Upper lobe of right lung (tissue), 1 donor: ENCODE measurements around the gene CAP2. TPM values are rescaled to one million over a fixed set of nuclear protein-coding genes. Genes with fewer than 3 reads are reported as not detected.

Experiments
- ATAC-seq: fragments of 200-7000 bp; cut with Tn5 transposase; one replicate; pipeline ENCODE4 v1.9.1; 2020; ENCODE audit warnings: mild to moderate bottlenecking, moderate library complexity
- DNase-seq: peaks from one replicate; pipeline ENCODE4 v3.0.0-alpha.2; 2020
- H3K27ac ChIP-seq: fragments of 200-600 bp; one replicate; pipeline ENCODE4 v1.8.0; 2022
- H3K27me3 ChIP-seq: fragments of 200-600 bp; one replicate; pipeline ENCODE4 v1.8.0; 2022; ENCODE audit warnings: mild to moderate bottlenecking
- H3K36me3 ChIP-seq: fragments of 200-600 bp; one replicate; pipeline ENCODE4 v1.8.0; 2022
- H3K4me1 ChIP-seq: fragments of 200-600 bp; one replicate; pipeline ENCODE4 v1.8.0; 2022
- H3K4me3 ChIP-seq: fragments of 200-600 bp; one replicate; pipeline ENCODE4 v1.8.0; 2022; ENCODE audit warnings: mild to moderate bottlenecking
- H3K9me3 ChIP-seq: fragments of 200-600 bp; one replicate; pipeline ENCODE4 v1.8.0; 2022
- intact Hi-C: fragments of 100-400 bp; cut with DNase I; formaldehyde crosslinking; loops from one replicate; pipeline ENCODE4 v1.11.0; 2022
- total RNA-seq: library from RNA; stranded (reverse); fragmentation: NEBNext Ultra II Directional; extraction: Animal tissue kit (Norgen Biotek cat#: 25700); gene quantifications from one replicate; pipeline ENCODE4 v1.2.1, GENCODE V29; 2021
- TF ChIP-seq, protein P1 (sequence below): fragments of 200-600 bp; IDR thresholded peaks from one replicate; pipeline ENCODE4 v1.8.0; 2022; ENCODE audit warnings: antibody characterized with exemption
- donor health status: DM: no; HTN: yes; CAD: no; lungs with severe emphysema.

Gene CAP2
- total RNA-seq, 1 donor from 2014 or later = 7.2 TPM

DNA sequence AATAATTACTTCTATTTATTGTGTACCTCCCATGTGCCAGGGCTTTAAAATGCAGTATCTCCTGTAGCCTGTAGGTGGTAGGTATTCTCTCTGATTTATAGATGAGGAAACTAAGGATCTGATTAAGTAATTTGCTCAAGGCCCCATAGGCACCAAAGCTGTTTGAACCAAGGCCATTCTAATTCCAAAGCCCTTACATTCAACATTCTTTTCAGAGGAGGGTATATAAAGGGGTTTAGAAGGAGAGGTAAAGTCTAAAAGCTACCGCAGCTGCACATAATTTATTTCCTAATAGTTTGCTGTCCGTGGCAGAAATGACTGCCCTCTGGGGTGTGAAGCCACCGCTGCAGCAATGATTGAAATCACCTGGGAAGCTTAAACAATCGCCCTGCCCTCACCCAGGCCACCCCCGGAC is 111.7 kb downstream of the CAP2 start:
- TF ChIP-seq, protein P1, sequence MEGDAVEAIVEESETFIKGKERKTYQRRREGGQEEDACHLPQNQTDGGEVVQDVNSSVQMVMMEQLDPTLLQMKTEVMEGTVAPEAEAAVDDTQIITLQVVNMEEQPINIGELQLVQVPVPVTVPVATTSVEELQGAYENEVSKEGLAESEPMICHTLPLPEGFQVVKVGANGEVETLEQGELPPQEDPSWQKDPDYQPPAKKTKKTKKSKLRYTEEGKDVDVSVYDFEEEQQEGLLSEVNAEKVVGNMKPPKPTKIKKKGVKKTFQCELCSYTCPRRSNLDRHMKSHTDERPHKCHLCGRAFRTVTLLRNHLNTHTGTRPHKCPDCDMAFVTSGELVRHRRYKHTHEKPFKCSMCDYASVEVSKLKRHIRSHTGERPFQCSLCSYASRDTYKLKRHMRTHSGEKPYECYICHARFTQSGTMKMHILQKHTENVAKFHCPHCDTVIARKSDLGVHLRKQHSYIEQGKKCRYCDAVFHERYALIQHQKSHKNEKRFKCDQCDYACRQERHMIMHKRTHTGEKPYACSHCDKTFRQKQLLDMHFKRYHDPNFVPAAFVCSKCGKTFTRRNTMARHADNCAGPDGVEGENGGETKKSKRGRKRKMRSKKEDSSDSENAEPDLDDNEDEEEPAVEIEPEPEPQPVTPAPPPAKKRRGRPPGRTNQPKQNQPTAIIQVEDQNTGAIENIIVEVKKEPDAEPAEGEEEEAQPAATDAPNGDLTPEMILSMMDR = peak; percentile 22
- Histone ChIP-seq H3K36me3 (no peaks in the 10 kb centered on the region), H3K27me3 (no peaks in the 10 kb centered on the region), H3K9me3 (no peaks in the 10 kb centered on the region), H3K4me3 (no peak overlapping the region), H3K4me1 (no peaks in the 10 kb centered on the region), H3K27ac (no peak overlapping the region)
- intact Hi-C loops = no loop called here
- DNase-seq (no peak), ATAC-seq (no peak)

DNA sequence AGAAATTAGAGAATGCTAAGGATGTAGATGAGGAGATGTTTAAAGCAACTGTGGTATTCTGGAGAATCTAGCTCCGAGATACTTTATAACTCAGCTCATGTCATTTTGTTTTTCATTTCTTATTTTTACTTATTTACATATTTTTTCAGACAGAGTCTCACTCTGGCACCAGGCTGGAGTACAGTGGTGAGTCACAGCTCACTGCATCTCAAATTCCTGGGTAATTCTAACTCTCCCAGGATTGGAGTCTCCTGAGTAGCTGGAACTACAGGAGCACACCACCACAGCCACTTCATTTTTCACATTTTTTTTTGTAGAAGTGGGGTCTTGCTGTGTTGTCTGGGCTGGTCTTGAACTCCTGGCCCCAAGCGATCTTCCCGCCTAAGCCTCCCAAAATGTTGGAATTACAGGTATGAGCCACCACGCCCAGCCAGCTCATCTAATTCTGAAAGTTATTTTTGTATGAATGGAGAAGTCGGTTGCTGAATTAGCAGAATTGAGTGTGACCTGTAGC is 112.4 kb downstream of the CAP2 start:
- intact Hi-C loops = no loop called here
- Histone ChIP-seq H3K27me3 (no peaks in the 10 kb centered on the region), H3K4me1 (no peaks in the 10 kb centered on the region), H3K36me3 (no peaks in the 10 kb centered on the region), H3K4me3 (no peak overlapping the region), H3K9me3 (no peaks in the 10 kb centered on the region), H3K27ac (no peak overlapping the region)
- ATAC-seq = no peak
- TF ChIP-seq, protein P1 = no peak
- no peak for DNase-seq

DNA sequence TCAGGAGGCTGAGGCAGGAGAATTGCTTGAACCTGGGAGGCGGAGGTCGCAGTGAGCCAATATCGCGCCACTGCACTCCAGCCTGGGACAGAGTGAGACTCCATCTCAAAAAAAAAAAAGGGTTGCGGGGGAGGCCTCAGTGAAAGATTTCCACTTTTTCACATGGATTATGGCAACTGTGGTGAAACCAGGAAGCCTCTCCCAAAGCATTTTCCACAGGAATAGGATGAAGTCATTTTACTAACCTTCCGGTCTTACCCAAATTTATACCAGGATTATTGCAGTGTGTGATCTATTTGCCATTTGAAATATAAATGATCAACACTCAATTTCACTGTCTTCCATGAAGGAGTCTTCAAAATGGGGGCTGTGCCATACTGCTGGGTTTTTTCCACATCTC is 113.1 kb downstream of the CAP2 start:
- H3K27me3 ChIP-seq = no peaks in the 10 kb centered on the region
- no peak for DNase-seq
- H3K36me3 ChIP-seq = no peaks in the 10 kb centered on the region
- TF ChIP-seq, protein P1 = no peak
- no peak overlapping the region for H3K27ac ChIP-seq
- H3K4me1 ChIP-seq = no peaks in the 10 kb centered on the region
- intact Hi-C loops = no loop called here
- no peak overlapping the region for H3K4me3 ChIP-seq
- no peak for ATAC-seq
- no peaks in the 10 kb centered on the region for H3K9me3 ChIP-seq

DNA sequence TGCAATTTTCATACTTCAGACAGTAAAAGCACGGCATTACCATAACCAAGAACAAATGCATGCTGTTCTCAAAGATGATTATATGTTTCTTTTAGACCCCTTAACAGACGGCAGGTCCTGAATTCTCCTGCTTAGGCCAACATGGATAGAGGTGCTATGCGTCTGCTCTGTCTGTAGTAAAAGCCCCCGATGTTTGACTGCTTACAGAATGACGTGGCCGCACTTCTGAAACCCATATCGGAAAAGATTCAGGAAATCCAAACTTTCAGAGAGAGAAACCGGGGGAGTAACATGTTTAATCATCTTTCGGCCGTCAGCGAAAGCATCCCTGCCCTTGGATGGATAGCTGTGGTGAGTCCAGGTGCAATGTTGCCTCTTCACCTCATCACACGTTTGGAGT is 113.6 kb downstream of the CAP2 start:
- intact Hi-C loops = no loop called here
- TF ChIP-seq, protein P1 = no peak
- Histone ChIP-seq H3K9me3 (no peaks in the 10 kb centered on the region), H3K27me3 (no peaks in the 10 kb centered on the region), H3K4me1 (no peaks in the 10 kb centered on the region), H3K36me3 (no peaks in the 10 kb centered on the region), H3K4me3 (no peak overlapping the region), H3K27ac (no peak overlapping the region)
- no peak for DNase-seq
- ATAC-seq = no peak

DNA sequence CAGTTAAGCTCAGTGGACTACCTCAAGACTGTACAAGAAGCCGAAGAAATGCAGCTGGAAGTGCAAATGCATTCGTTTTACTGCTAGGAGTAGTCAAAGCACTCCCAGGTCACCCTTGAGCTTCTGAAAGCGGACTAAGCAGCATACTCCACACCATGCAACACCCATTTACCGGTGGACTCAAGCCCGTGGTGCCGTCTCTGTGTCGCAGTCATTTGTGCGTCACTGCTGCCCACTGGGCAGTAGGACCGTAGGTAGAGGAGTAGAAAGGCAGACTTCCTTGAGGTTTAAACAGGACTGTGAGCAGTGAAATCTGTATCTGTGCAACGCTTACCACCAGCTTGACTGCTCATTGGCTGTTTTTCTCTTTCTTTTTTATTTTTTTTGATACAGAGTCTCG is 117.7 kb downstream of the CAP2 start:
- Histone ChIP-seq H3K27me3 (no peaks in the 10 kb centered on the region), H3K36me3 (no peaks in the 10 kb centered on the region), H3K4me3 (no peak overlapping the region), H3K4me1 (no peaks in the 10 kb centered on the region), H3K27ac (no peak overlapping the region), H3K9me3 (no peaks in the 10 kb centered on the region)
- intact Hi-C loops = no loop called here
- DNase-seq (no peak), ATAC-seq (no peak)
- TF ChIP-seq, protein P1 = no peak

DNA sequence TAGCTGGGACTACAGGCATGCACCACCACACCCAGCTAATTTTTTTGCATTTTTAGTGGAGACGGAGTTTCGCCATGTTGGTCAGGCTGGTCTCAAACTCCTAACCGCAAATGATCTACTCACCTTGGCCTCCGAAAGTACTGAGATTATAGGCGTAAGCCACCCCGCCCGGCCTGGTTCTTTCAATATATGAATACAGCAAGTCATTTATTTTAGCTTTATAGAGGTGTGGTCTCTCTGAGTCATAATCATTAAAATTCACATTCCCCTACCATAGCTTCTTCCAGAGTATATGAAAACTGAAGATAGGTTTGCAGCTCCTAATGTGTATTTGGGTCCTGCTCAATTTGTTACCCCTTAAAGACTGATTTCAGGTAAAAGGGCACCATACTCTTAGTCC is 118.2 kb downstream of the CAP2 start:
- TF ChIP-seq, protein P1 = no peak
- Histone ChIP-seq H3K4me1 (no peaks in the 10 kb centered on the region), H3K4me3 (no peak overlapping the region), H3K9me3 (no peaks in the 10 kb centered on the region), H3K27me3 (no peaks in the 10 kb centered on the region), H3K36me3 (no peaks in the 10 kb centered on the region), H3K27ac (no peak overlapping the region)
- DNase-seq (no peak), ATAC-seq (no peak)
- intact Hi-C loops = no loop called here
